Activated CD4-positive, alpha-beta T cell treated with anti-CD3 and anti-CD28 coated beads, Interleukin-2, amount 50 U/mL, for 24 hours (primary cell): Measurements from ENCODE around the gene GAS6.
"Not testable (repeated sequence)": the region's sequence is repeated elsewhere in the genome, so short reads cannot be mapped to it uniquely, and the experiment has no call there.

Source experiments
- DNase-seq, 2 donors: peaks; one replicate each; pipeline ENCODE4 v3.0.0-alpha.2; 2020; ENCODE audit warnings: low read depth in 1 of 2, low spot score in 1 of 2

Gene GAS6

GRCh38 chr13:113874177-113874576 lies 10.3 kb upstream of the GAS6 start:
- no peak for DNase-seq

- DNase-seq = no peak
These were observed 5.4 kb upstream of the GAS6 start for GRCh38 chr13:113869263-113869662.

DNA sequence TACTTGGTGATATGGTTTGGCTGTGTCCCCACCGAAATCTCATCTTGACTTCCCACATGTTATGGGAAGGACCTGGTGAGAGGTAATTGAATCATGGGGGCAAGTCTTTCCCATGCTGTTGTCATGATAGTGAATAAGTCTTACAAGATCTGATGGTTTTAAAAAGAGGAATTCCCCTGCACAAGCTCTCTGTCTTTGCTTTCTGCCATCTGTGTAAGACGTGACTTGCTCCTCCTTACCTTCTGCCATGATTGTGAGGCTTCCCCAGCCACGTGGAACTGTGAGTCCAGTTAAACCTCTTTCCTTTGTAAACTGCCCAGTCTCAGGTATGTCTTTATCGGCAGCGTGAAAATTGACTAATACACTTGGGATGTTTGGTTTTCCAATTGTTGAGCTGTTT lies 4.0 kb upstream of the GAS6 start:
- not testable (repeated sequence) for DNase-seq

- no peak for DNase-seq
These were observed 1.6 kb upstream of the GAS6 start for GRCh38 chr13:113865427-113865826.

GRCh38 chr13:113864273-113864890 lies 506 bp upstream of the GAS6 start:
- DNase-seq = no peak

DNA sequence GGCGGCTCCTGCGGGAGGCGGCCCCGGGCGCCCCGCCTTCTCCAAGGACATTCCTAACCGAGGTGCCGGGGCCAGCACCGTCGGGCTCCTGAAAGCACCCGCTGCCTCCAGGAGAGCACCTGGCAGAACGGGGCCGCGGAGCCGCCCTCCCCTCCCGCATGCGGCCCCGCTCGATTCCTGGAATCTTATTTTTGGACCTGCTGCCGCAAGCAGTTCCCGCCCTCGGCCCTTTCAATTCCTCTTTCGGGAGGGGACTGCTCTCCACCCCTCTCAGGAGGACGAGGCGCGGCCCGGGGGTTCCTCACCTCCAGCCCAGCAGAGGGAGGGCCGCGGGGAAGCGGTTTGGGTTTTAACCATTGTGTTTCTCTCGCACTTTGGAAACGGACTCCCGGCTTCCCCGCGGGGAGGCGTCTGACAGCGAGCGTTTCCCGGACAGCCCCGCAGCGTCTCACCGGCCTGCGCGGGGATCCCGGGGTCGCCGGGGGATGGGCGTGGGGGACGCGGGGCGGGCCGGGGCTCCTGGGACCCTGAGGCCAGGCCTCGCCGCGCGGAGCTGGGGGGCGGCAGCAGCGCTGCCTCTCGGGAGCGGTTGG lies 849 bp downstream of the GAS6 start:
- no peak for DNase-seq

DNA sequence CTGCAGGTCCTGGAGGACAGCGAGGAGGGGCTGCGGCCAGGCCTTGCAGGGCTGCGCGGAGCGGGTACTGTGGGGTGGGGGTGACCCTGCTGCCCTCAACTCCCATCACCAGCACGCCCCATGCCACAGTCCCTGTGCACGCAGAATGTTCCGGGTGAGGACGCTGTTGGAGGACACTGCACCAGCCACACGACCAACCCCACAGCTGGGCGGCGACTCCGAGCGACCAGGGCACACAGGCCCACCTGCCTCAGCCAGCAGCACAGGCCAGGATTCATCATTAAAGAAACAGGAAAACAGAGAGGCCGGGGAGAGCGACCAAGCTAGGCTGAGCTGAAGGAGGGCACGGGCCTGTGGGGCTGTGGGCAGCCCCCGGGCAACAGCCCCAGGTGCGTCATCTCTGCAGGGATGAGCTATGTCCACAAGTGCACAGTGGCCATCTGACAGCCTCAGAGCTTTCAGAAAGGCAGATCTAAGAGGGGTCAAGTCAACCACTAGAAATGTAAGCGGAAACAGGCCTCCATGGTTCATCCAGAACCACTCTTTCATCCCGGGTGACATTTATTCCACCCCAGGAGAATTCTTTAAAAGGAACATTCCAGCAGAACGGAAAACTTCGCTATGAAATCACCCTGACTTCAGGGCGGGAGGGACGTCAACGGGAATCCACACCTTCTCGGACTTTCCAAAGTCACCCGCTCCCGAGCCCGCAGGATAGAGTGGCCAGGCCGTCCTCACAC lies 1.5 kb downstream of the GAS6 start:
- DNase-seq = no peak

GRCh38 chr13:113861433-113862030 lies 2.3 kb downstream of the GAS6 start:
- no peak for DNase-seq

GRCh38 chr13:113860665-113861432 lies 3.0 kb downstream of the GAS6 start:
- no peak for DNase-seq

- DNase-seq = no peak
These were observed 3.7 kb downstream of the GAS6 start for GRCh38 chr13:113860051-113860664.

DNA sequence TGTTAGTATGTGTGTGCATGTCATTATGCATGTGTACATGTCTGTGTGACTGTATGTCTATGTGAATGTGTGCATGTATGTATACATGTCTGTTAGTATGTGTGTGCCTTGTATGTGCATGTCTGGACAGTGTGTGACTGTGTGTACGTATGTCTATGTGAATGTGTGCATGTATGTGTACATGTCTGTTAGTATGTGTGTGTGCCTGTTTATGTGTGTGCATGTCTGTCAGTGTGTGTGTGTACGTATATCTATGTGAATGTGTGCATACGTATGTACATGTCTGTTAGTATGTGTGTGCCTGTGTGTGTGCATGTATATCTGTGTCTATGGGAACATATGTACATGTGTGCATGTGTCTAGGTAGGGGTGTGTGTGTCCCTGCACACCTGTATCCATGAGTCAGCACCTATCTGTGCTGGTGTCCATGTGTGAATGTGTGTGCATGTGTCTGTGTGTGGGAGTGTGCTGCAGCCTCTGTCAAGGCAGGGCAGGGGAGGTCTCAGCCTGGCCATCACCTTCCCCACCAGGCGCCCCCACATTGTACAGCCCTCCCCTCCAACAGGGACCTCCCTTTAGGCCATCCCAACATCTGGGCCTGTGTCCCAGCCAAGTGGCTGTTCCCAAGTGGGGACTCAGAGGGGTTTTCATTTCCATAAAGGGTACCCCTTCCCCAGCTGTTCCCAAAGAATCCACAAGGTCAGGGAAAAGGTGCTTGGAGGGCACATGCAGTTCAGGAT lies 4.4 kb downstream of the GAS6 start:
- no peak for DNase-seq

GRCh38 chr13:113857531-113858195 lies 6.2 kb downstream of the GAS6 start:
- no peak for DNase-seq

GRCh38 chr13:113856716-113857065 lies 7.2 kb downstream of the GAS6 start:
- no peak for DNase-seq

- no peak for DNase-seq
These were observed 7.8 kb downstream of the GAS6 start for GRCh38 chr13:113855931-113856715.

DNA sequence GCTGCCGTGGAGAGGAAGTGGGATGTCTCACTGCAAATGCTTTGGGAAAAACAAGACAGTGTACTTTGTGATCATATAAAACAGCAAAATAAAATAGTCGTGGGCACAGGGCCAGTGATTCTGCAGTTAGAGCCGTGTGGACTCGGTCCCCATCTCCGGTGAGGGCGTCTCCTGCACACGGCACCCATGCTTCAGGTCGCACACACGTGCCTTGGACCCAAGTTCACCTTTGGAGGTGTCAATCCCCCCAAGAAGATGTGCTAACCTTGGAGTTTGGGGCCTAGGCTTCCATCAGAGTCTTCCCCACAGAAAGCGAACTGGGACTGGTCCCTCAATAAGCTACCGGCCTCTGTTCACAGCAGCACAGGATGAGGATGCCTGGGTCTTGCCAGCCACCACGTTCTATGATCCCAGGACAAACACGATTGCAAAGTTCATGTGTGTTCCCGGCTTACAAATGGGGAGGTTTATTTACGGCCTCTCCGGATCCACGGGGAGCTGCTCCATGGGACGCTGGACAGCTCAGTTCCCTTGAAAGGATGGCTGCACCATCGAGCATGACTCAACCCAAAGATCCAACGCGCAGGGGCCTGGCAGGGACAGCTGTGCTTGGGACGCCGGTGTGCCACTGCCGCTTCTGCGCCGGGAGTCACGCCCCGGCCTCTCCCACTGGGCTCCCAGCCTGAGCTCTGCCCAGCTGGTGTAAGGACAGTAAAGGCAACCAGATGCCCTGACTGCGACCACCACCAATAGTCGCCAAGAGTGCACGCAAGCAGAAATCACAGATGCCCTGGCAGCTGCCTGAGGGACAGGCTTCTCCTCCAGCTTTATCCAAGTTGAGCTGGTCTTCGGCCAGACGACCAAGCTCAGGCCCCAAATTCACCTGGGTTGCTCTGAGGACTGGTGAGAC lies 8.6 kb downstream of the GAS6 start:
- DNase-seq = no peak

GRCh38 chr13:113854238-113855011 lies 9.5 kb downstream of the GAS6 start:
- no peak for DNase-seq

DNA sequence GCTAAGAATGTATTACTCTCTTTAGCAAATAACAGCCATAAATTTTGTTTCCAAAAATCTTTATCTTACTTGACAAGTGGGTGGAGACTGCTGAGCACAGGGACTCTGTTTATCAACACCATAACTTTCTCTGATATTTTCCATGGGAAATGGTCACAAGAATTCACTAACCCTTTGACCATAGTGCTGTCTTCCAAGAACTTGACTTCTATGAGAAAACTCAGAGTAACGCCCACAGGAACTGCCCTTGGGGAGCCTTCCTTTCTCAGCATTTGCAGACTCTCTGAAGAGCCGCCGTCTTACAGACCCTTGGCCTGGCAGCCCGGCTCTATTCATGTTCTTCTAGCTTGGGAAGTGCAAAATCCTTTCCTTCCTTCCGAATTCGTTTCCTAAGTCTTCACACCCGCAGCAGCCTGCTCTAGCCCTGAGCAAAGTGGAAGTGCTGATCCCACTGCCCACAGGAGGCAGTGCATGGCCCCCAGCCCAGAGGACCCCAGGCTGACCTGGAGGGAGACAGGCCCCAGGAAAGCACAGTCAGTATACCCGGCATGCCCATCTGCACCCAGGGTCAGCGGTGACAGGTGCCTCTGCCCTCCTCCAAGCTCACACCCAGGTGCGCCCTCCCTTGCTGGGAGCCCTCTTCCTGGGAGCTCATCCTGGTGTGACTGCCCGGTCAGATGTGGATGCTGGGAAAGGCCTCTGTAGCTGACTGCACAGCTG lies 10.2 kb downstream of the GAS6 start:
- no peak for DNase-seq
